Measurements from ENCODE around the gene PPP1R1C. TPM values are rescaled to one million over a fixed set of nuclear protein-coding genes. Genes with fewer than 3 reads are reported as not detected.

PPP1R1C gene
- total and polyA plus RNA-seq, 2 donors (not counting 1 experiment from before 2014, with no cell fraction given) = not detected

DNA sequence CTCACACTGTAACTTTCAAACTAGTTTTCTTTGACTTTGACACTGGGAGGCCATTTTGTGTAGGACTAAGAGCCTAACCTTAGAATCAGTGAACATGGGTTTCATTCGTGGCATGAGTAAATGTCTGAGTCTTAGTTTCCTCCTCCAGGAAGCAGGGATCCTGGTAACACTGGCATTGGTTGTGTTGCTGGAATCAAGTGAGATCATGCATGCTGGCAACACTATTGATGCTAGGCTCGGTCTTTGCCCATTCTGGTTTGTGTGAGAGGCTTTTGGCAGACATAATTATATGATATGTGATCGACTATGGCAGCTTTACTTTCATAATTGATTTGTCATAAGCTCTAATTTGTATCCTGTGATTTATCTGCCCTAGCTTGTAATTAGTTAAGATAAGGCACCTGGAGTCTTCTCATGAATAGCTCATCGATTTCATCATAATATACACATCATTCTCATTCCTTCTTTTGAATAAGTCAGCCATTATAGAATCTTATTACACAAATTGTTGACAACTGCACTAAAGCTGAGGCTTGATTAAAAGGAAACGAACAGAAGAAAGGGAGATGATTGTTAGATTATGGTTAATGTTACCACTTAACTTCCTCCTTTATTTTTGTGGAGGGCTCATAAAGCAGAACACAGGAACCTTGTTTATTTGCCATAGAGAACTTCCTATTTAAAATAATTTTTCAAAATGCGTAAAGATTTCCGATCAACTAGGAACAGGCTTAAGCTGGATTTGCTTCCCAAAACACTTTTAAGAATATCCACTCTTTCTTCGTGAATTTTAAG is 12.6 kb downstream of the PPP1R1C start:
- ChIA-PET CTCF (no interaction called here), POLR2A (no interaction called here)
- Histone ChIP-seq H3K4me2 (replicated peaks; ENCODE audit: low read depth, low read length, poor library complexity, severe bottlenecking) (no peak overlapping the region), H3K27me3 (replicated peaks in 1 of 4; ENCODE audit: control extremely low read depth in 1 of 4, control insufficient read depth in 3 of 4, insufficient read depth in 4 of 4, low read length in 3 of 4) (no peaks in the 10 kb centered on the region), H3K4me3 (ENCODE audit: control extremely low read depth in 1 of 5, extremely low read depth in 1 of 5, insufficient read depth in 1 of 5, low read depth in 2 of 5, low read length in 4 of 5) (no peak overlapping the region), H3K79me2 (ENCODE audit: control insufficient read depth, insufficient read depth, low read length) (no peaks in the 10 kb centered on the region), H3K4me1 (ENCODE audit: control insufficient read depth in 2 of 2, insufficient read depth in 2 of 2, low read length in 2 of 2) (no peaks in the 10 kb centered on the region), H4K20me1 (ENCODE audit: control insufficient read depth, insufficient read depth, low read length, poor library complexity, severe bottlenecking) (no peaks in the 10 kb centered on the region), H3K9ac (ENCODE audit: low read length) (no peak overlapping the region), H3K9me3 (ENCODE audit: control extremely low read depth in 1 of 3, control insufficient read depth in 2 of 3, insufficient read depth in 1 of 3, low read length in 2 of 3) (no peaks in the 10 kb centered on the region), H2AFZ (ENCODE audit: insufficient read depth, low read depth, low read length, poor library complexity, severe bottlenecking) (no peak overlapping the region), H3K27ac (ENCODE audit: low read length in 2 of 2) (no peak overlapping the region), H3K36me3 (replicated peaks in 1 of 2; ENCODE audit: control extremely low read depth in 1 of 2, control insufficient read depth in 1 of 2, extremely low read depth in 1 of 2, insufficient read depth in 2 of 2, low read length in 1 of 2) (no peaks in the 10 kb centered on the region)
- no peak for DNase-seq
- 38% methylated on average over 1 of the region's 8 CpGs for WGBS (ENCODE audit: insufficient coverage)
- Mint-ChIP-seq H3K9me3 (ENCODE audit: insufficient read depth) (no peaks in the 10 kb centered on the region), H3K4me3 (no peak overlapping the region), H3K4me1 (peaks cover 4% of the 10 kb centered on the region), H3K27ac (no peak overlapping the region), H3K27me3 (peaks cover 4% of the 10 kb centered on the region)
- TF ChIP-seq EZH2 (IDR thresholded peaks at IDR 0.05; ENCODE audit: borderline replicate concordance, insufficient read depth, low read depth, low read length, poor library complexity, severe bottlenecking) = no peak
- TF ChIP-seq, protein P1, sequence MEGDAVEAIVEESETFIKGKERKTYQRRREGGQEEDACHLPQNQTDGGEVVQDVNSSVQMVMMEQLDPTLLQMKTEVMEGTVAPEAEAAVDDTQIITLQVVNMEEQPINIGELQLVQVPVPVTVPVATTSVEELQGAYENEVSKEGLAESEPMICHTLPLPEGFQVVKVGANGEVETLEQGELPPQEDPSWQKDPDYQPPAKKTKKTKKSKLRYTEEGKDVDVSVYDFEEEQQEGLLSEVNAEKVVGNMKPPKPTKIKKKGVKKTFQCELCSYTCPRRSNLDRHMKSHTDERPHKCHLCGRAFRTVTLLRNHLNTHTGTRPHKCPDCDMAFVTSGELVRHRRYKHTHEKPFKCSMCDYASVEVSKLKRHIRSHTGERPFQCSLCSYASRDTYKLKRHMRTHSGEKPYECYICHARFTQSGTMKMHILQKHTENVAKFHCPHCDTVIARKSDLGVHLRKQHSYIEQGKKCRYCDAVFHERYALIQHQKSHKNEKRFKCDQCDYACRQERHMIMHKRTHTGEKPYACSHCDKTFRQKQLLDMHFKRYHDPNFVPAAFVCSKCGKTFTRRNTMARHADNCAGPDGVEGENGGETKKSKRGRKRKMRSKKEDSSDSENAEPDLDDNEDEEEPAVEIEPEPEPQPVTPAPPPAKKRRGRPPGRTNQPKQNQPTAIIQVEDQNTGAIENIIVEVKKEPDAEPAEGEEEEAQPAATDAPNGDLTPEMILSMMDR (IDR thresholded peaks at IDR 0.05) = no peak
- intact Hi-C loops (cut with micrococcal nuclease) = no loop called here
- no peak for ATAC-seq (ENCODE audit: low read depth)

DNA sequence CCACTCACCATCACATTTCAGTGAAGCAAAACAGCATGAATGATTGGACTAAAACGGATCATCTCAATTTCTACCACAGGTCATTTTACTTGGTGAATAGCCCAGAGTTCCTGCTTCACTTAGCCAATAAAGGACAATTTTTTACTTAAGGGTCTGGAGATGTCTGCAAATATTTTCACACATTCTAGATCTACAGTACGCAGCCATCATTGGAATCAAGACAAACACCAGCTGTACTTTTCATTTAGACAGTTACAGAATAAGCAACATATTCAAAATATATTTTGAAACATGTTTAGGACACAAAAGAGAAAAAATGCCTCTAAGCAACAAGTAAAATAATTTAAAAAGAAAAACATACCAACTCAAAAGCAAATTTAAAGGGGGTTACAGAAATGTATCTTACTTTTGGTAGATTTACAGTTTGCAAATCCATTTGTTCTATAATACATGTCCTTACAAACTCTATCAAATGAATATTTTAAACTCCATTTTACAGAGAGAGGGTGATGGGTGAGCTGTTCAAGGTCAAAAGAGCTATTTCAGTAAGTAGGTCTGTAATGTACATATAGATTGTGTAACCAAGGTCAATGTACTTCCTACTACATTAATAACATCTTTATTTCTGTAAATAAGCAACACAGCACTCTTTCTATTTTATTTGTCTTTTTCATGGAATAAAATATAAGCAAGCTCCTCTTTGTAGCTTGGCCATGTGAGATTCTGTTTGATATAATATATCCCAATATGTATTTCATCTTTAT is 13.4 kb downstream of the PPP1R1C start:
- no peaks in the 10 kb centered on the region for H3K36me3 ChIP-seq (replicated peaks in 1 of 2; ENCODE audit: control extremely low read depth in 1 of 2, control insufficient read depth in 1 of 2, extremely low read depth in 1 of 2, insufficient read depth in 2 of 2, low read length in 1 of 2)

More for the DNA sequence above, 13.4 kb downstream of the PPP1R1C start:
- Mint-ChIP-seq H3K4me1 (peaks cover 4% of the 10 kb centered on the region), H3K27me3 (peaks cover 4% of the 10 kb centered on the region), H3K9me3 (ENCODE audit: insufficient read depth) (no peaks in the 10 kb centered on the region), H3K27ac (no peak overlapping the region), H3K4me3 (no peak overlapping the region)
- 80% methylated on average over 1 of the region's 2 CpGs for WGBS (ENCODE audit: insufficient coverage)
- H2AFZ ChIP-seq (ENCODE audit: insufficient read depth, low read depth, low read length, poor library complexity, severe bottlenecking) = no peak overlapping the region
- CTCF ChIA-PET = no interaction called here
- H3K4me3 ChIP-seq (ENCODE audit: control extremely low read depth in 1 of 5, extremely low read depth in 1 of 5, insufficient read depth in 1 of 5, low read depth in 2 of 5, low read length in 4 of 5) = no peak overlapping the region
- ATAC-seq (ENCODE audit: low read depth) = no peak
- H3K4me1 ChIP-seq (ENCODE audit: control insufficient read depth in 2 of 2, insufficient read depth in 2 of 2, low read length in 2 of 2) = no peaks in the 10 kb centered on the region
- H3K4me2 ChIP-seq (replicated peaks; ENCODE audit: low read depth, low read length, poor library complexity, severe bottlenecking) = no peak overlapping the region
- DNase-seq = no peak
- H3K27me3 ChIP-seq (replicated peaks in 1 of 4; ENCODE audit: control extremely low read depth in 1 of 4, control insufficient read depth in 3 of 4, insufficient read depth in 4 of 4, low read length in 3 of 4) = no peaks in the 10 kb centered on the region
- TF ChIP-seq EZH2 (IDR thresholded peaks at IDR 0.05; ENCODE audit: borderline replicate concordance, insufficient read depth, low read depth, low read length, poor library complexity, severe bottlenecking) = no peak
- H3K79me2 ChIP-seq (ENCODE audit: control insufficient read depth, insufficient read depth, low read length) = no peaks in the 10 kb centered on the region
- no peak overlapping the region for H3K9ac ChIP-seq (ENCODE audit: low read length)
- no peaks in the 10 kb centered on the region for H4K20me1 ChIP-seq (ENCODE audit: control insufficient read depth, insufficient read depth, low read length, poor library complexity, severe bottlenecking)
- intact Hi-C loops (cut with micrococcal nuclease) = no loop called here
- no peak overlapping the region for H3K27ac ChIP-seq (ENCODE audit: low read length in 2 of 2)
- H3K9me3 ChIP-seq (ENCODE audit: control extremely low read depth in 1 of 3, control insufficient read depth in 2 of 3, insufficient read depth in 1 of 3, low read length in 2 of 3) = no peaks in the 10 kb centered on the region
- POLR2A ChIA-PET = no interaction called here
